Ishikawa (cell line): Measurements from ENCODE around the gene D2HGDH.

Experiments
- CEBPB ChIP-seq: IDR thresholded peaks from 2 replicates; pipeline ENCODE4 v1.6.1; 2012
- CREB1 ChIP-seq: IDR thresholded peaks from 2 replicates; pipeline ENCODE4 v1.6.1; 2012; ENCODE audit warnings: low read depth
- EGR1 ChIP-seq: IDR thresholded peaks from 2 replicates; pipeline ENCODE4 v1.6.1; 2012
- EP300 ChIP-seq: IDR thresholded peaks from 2 replicates; pipeline ENCODE4 v1.6.1; 2012; ENCODE audit warnings: borderline replicate concordance
- FOXM1 ChIP-seq: IDR thresholded peaks from 2 replicates; pipeline ENCODE4 v1.6.1; 2012; ENCODE audit warnings: low read depth, borderline replicate concordance
- MAX ChIP-seq: IDR thresholded peaks from 2 replicates; pipeline ENCODE4 v1.6.1; 2012
- NFIC ChIP-seq: IDR thresholded peaks from 2 replicates; pipeline ENCODE4 v1.6.1; 2012
- RAD21 ChIP-seq: IDR thresholded peaks from 2 replicates; pipeline ENCODE4 v1.6.1; 2012; ENCODE audit warnings: low read depth
- REST ChIP-seq: IDR thresholded peaks from 2 replicates; pipeline ENCODE4 v1.6.1; 2012; ENCODE audit warnings: low read depth, mild to moderate bottlenecking
- TAF1 ChIP-seq: IDR thresholded peaks from 2 replicates; pipeline ENCODE4 v1.6.1; 2012; ENCODE audit warnings: low read depth, mild to moderate bottlenecking
- TCF12 ChIP-seq: IDR thresholded peaks from 2 replicates; pipeline ENCODE4 v1.6.1; 2012; ENCODE audit warnings: low read depth
- TEAD4 ChIP-seq: IDR thresholded peaks from 2 replicates; pipeline ENCODE4 v1.6.1; 2012
- USF1 ChIP-seq: IDR thresholded peaks from 2 replicates; pipeline ENCODE4 v1.6.1; 2012
- YY1 ChIP-seq: IDR thresholded peaks from 2 replicates; pipeline ENCODE4 v1.6.1; 2012; ENCODE audit warnings: low read depth
- ZBTB7A ChIP-seq: IDR thresholded peaks from 2 replicates; pipeline ENCODE4 v1.6.1; 2012; ENCODE audit warnings: low read depth

The D2HGDH gene

GRCh38 chr2:241809383-241810306 lies 75.2 kb downstream of the D2HGDH start:
- TF ChIP-seq RAD21 (no peak), CEBPB (no peak), TAF1 (no peak), ZBTB7A (no peak), CREB1 (no peak), MAX (no peak), USF1 (no peak), EP300 (no peak), EGR1 (no peak), TCF12 (no peak), FOXM1 (no peak), TEAD4 (no peak), YY1 (no peak), NFIC (no peak), REST (no peak)

- no peak for TF ChIP-seq MAX
- TF ChIP-seq FOXM1: no peak
- TF ChIP-seq CEBPB: no peak
- no peak for TF ChIP-seq EP300
- TF ChIP-seq RAD21: no peak
- no peak for TF ChIP-seq YY1
- no peak for TF ChIP-seq TAF1
- no peak for TF ChIP-seq REST
- TF ChIP-seq TEAD4: no peak
These were observed 76.1 kb downstream of the D2HGDH start for GRCh38 chr2:241810307-241811200.

GRCh38 chr2:241811201-241811951 lies 76.9 kb downstream of the D2HGDH start:
- TF ChIP-seq EGR1 (no peak), NFIC (no peak), TEAD4 (no peak), CEBPB (no peak)

GRCh38 chr2:241811952-241812729 lies 77.7 kb downstream of the D2HGDH start:
- no peak for TF ChIP-seq REST
- no peak for TF ChIP-seq EGR1
- no peak for TF ChIP-seq FOXM1
- no peak for TF ChIP-seq ZBTB7A
- no peak for TF ChIP-seq NFIC
- TF ChIP-seq TEAD4: no peak
